GM18858 (cell line): ENCODE data around the gene FASTK.
"Not testable (repeated sequence)": the region's sequence is repeated elsewhere in the genome, so short reads cannot be mapped to it uniquely, and the experiment has no call there.

Source experiments
- ATAC-seq: cut with Tn5 transposase; IDR thresholded peaks from one replicate; pipeline ENCODE4 v1.9.1; 2021; ENCODE audit not compliant: unreplicated experiment

The FASTK gene

GRCh38 chr7:151032936-151033863 lies 47.4 kb downstream of the FASTK start:
- no peak for ATAC-seq

- no peak for ATAC-seq
Observed at GRCh38 chr7:151031011-151031410, 49.6 kb downstream of the FASTK start.

- ATAC-seq = no peak
Observed at GRCh38 chr7:151028948-151029501, 51.6 kb downstream of the FASTK start.

GRCh38 chr7:151028131-151028947 lies 52.3 kb downstream of the FASTK start, which contains the start of gene ABCB8:
ABCB8 (plus strand) TSS chr7:151028450; CDS start chr7:151028516, 66 bp downstream.
- ATAC-seq = peak; percentile 96

GRCh38 chr7:151027728-151028130 lies 52.9 kb downstream of the FASTK start:
- not testable (repeated sequence) for ATAC-seq

- ATAC-seq = not testable (repeated sequence)
Observed at GRCh38 chr7:151026771-151027727, 53.6 kb downstream of the FASTK start.
